ENCODE results near the gene PMP22. TPM values are rescaled to one million over a fixed set of nuclear protein-coding genes. Genes with fewer than 3 reads are reported as not detected.
A peak's percentile ranks its signal among the peaks of the same experiment; 100 is the strongest.

Gene PMP22
- total and polyA plus RNA-seq, 2 of the 13 experiments (the other 11 are each of a cell fraction or from before 2014, with no cell fraction given) = 5.7 to 6.2 TPM

DNA sequence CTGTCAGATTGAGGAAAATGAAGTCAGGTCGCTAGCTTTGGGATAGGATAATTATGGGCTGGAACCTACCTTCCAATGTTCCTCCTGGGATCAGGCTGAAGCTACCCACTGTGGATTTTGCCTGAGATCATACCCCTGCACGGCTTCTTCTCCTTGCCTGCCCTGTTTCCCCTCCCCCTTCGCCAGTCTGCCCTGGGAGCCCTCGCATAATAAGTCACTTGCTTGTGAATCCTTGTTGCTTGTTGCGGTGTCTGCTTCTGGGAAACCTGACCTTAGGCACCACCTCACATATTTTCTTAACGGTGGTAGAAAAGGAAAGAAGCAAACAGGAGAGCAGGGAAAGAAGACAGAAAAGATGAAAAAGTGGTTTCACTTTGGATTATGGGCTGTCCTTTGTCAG, 13.3 kb upstream of the PMP22 start:
- H3K4me3 ChIP-seq (replicated peaks in 1 of 3; ENCODE audit: insufficient read depth in 1 of 3, low read depth in 2 of 3, low read length in 3 of 3) = no peak overlapping the region
- TF ChIP-seq TEAD2 (CRISPR knock-in tag; IDR thresholded peaks at IDR 0.05) (no peak), KMT2A (CRISPR knock-in tag; IDR thresholded peaks at IDR 0.05) (no peak), SMARCC2 (IDR thresholded peaks at IDR 0.05) (no peak), PHF21A (CRISPR knock-in tag; IDR thresholded peaks at IDR 0.05) (no peak), ZBTB20 (CRISPR knock-in tag; IDR thresholded peaks at IDR 0.05; ENCODE audit: borderline replicate concordance, low read depth) (no peak)
- TF ChIP-seq, protein P1, sequence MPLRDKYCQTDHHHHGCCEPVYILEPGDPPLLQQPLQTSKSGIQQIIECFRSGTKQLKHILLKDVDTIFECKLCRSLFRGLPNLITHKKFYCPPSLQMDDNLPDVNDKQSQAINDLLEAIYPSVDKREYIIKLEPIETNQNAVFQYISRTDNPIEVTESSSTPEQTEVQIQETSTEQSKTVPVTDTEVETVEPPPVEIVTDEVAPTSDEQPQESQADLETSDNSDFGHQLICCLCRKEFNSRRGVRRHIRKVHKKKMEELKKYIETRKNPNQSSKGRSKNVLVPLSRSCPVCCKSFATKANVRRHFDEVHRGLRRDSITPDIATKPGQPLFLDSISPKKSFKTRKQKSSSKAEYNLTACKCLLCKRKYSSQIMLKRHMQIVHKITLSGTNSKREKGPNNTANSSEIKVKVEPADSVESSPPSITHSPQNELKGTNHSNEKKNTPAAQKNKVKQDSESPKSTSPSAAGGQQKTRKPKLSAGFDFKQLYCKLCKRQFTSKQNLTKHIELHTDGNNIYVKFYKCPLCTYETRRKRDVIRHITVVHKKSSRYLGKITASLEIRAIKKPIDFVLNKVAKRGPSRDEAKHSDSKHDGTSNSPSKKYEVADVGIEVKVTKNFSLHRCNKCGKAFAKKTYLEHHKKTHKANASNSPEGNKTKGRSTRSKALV (CRISPR knock-in tag; IDR thresholded peaks at IDR 0.05) = no peak
- ChIA-PET CTCF (ENCODE audit: low intra/inter-chr PET ratio, low total read pairs) (no interaction called here), POLR2A (no interaction called here)
- DNase-seq (ENCODE audit: low spot score) (no peak), FAIRE-seq (no peak), ATAC-seq (no peak)
- no peak overlapping the region for H3K9ac ChIP-seq (ENCODE audit: insufficient read depth, low read depth, low read length)
- intact Hi-C loops (cut with micrococcal nuclease; ENCODE audit: unreplicated experiment) (no loop called here), in situ Hi-C loops (cut with HindIII; ENCODE audit: extremely low pct_ligation_motif_present, low pct_unique_long_range_greater_than_20kb) (no loop called here)
- no TSS peak for BruUV-seq (replicated peaks)
- H3K27ac ChIP-seq (ENCODE audit: extremely low read length, insufficient read depth, low read length) = no peak overlapping the region
- H3K4me1 ChIP-seq (ENCODE audit: insufficient read depth, low read length) = no peaks in the 10 kb centered on the region
- no peaks in the 10 kb centered on the region for H4K20me1 ChIP-seq (ENCODE audit: insufficient read depth, low read length)
- H3K4me2 ChIP-seq (ENCODE audit: low read depth, low read length) = peak overlapping the region; percentile 51; the same call in 1 of the 2 replicates
- peaks cover 2 to 3% of the 10 kb centered on the region in 2 experiments; a peak in 1 of 5 replicates for H3K27me3 ChIP-seq (ENCODE audit: control insufficient read depth in 1 of 2, insufficient read depth in 2 of 2, low read length in 2 of 2)
- H3K36me3 ChIP-seq (replicated peaks in 1 of 2; ENCODE audit: control insufficient read depth in 1 of 2, insufficient read depth in 2 of 2, low read length in 2 of 2) = no peaks in the 10 kb centered on the region
- WGBS (ENCODE audit: low lambda C conversion rate) = 0% methylated on average over 6 of the region's 6 CpGs
- H3K79me2 ChIP-seq (ENCODE audit: insufficient read depth, low read length) = no peaks in the 10 kb centered on the region
- H3K9me3 ChIP-seq (ENCODE audit: low read length) = no peaks in the 10 kb centered on the region
- H2AFZ ChIP-seq (ENCODE audit: low read length) = no peak overlapping the region

DNA sequence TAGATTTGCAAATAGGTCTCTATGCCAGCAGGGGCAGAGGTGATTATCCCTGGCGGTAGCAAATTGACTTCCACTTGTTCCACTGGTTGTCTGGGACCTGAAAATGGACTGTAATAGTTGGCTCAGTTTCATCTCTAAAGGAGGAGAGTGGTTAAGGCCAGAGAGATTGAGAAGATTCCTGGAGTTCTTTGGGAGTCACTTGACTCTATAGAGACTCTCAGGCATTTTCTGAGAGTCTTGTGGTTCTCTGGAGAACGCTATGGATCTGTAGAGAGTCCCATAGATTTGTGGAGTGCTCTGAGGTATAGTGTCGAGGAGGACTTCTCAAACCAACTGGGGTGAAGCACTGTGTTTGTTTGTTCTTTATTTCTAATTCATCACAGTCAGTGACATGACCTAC, 8.9 kb upstream of the PMP22 start:
- ChIA-PET POLR2A (no interaction called here), CTCF (ENCODE audit: low intra/inter-chr PET ratio, low total read pairs) (no interaction called here)
- H3K36me3 ChIP-seq (replicated peaks in 1 of 2; ENCODE audit: control insufficient read depth in 1 of 2, insufficient read depth in 2 of 2, low read length in 2 of 2) = no peaks in the 10 kb centered on the region
- no peak for TF ChIP-seq PHF5A (CRISPR knock-in tag; IDR thresholded peaks at IDR 0.05; ENCODE audit: low read depth, unreplicated experiment)
- no peak for TF ChIP-seq NR1H2 (CRISPR knock-in tag; IDR thresholded peaks at IDR 0.05; ENCODE audit: borderline replicate concordance, low read depth)
- 21% methylated on average over 3 of the region's 3 CpGs for WGBS (ENCODE audit: low lambda C conversion rate)
- DNase-seq (ENCODE audit: low spot score) (no peak), ATAC-seq (no peak), FAIRE-seq (no peak)
- no peaks in the 10 kb centered on the region for H4K20me1 ChIP-seq (ENCODE audit: insufficient read depth, low read length)
- H3K9me3 ChIP-seq (ENCODE audit: low read length) = no peaks in the 10 kb centered on the region
- in situ Hi-C loops (cut with HindIII; ENCODE audit: extremely low pct_ligation_motif_present, low pct_unique_long_range_greater_than_20kb) (no loop called here), intact Hi-C loops (cut with micrococcal nuclease; ENCODE audit: unreplicated experiment) (no loop called here)
- H3K27ac ChIP-seq (ENCODE audit: extremely low read length, insufficient read depth, low read length) = no peak overlapping the region
- no peak overlapping the region for H2AFZ ChIP-seq (ENCODE audit: low read length)
- H3K4me3 ChIP-seq (replicated peaks in 1 of 3; ENCODE audit: insufficient read depth in 1 of 3, low read depth in 2 of 3, low read length in 3 of 3) = no peak overlapping the region
- H3K9ac ChIP-seq (ENCODE audit: insufficient read depth, low read depth, low read length) = no peak overlapping the region
- no TSS peak for BruUV-seq (replicated peaks)
- no peaks in the 10 kb centered on the region; the same call in 1 of the 2 replicates for H3K4me1 ChIP-seq (ENCODE audit: insufficient read depth, low read length)
- H3K4me2 ChIP-seq (ENCODE audit: low read depth, low read length) = no peak overlapping the region
- H3K79me2 ChIP-seq (ENCODE audit: insufficient read depth, low read length) = no peaks in the 10 kb centered on the region
- H3K27me3 ChIP-seq (ENCODE audit: control insufficient read depth in 1 of 2, insufficient read depth in 2 of 2, low read length in 2 of 2) = peaks cover 0 to 3% of the 10 kb centered on the region in 2 experiments; a peak in 1 of 5 replicates

Data from HepG2 (cell line).